ENCODE data around the gene ZKSCAN5.
"Not testable (repeated sequence)": the region's sequence is repeated elsewhere in the genome, so short reads cannot be mapped to it uniquely, and the experiment has no call there.

ZKSCAN5 gene

DNA sequence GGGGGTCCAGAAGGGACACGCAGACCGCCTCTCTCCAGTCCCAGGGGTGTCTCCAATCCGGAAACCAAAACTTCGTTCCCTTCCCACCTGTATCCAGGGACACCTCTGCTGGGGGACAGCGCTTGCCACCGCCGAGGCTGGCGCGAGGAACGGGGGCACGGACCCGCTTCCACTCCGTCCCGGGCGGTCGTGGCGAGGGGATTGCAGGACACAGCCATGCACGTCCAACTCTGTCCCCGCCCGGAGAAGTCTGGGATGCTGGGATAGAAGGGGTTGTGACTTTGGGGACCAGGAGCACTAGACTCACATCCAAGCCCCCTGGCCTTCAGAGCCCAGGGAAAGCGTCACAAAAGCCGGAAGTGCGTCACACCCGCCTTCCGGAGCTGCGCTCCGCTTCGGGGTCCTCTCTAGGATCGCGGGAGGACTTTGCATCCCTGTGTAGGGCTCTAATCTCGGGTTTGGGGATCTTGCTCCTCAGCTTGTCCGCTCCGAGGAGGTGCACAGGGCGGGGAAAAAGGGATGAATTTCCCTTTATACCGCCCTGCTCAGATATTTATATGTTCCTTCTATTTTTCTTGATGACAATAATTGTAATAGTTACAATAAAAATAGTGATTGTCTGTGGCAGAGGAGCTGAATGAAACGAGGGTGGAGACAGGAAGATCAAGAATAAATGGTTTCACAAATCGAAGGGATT, 47.5 kb downstream of the ZKSCAN5 start, which contains the start of gene FAM200A:
FAM200A (minus strand) TSS at position 348 of the 697 bp plus-strand sequence. CDS start 3,707 bp downstream, outside the sequence.
- DNase-seq (ENCODE audit: low read depth, low spot score), result peak; percentile 62

DNA sequence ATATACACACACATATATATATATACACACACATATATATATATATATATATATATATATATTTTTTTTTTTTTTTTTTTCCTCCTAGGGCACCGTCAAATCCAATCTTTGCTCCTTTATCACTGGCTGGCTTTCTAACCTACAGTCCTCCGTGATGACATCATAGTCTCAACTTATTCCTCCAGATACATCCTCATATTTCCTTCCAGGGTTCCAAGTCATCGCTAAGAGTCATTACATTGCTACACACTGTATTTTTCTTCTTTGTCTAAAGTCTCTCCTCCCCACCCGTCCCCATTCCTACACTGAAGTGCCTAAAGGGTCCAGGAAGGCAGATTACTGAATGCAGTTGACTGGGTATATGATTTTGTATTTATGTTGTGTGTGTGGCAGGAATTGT, 48.6 kb downstream of the ZKSCAN5 start:
- DNase-seq (ENCODE audit: low read depth, low spot score), result no peak

DNA sequence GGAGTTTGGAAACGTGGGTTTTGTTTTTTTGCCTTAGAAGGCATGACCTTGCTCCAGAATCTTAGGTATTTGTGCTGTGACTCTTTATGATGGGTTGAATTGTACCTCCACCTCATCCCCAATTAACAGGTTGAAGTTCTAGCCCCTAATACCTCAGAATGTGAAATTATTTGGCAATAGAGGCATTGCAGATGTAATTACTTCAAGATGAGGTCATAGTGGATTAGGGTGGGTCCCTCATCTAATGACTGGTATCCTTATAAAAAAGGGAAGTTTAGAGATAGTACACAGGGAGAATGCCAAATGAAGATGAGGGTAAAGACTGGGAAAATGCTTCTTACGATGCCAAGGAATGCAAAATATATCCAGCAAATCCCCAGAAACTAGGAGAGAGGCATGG, 50.5 kb downstream of the ZKSCAN5 start:
- no peak for DNase-seq (ENCODE audit: low read depth, low spot score)

DNA sequence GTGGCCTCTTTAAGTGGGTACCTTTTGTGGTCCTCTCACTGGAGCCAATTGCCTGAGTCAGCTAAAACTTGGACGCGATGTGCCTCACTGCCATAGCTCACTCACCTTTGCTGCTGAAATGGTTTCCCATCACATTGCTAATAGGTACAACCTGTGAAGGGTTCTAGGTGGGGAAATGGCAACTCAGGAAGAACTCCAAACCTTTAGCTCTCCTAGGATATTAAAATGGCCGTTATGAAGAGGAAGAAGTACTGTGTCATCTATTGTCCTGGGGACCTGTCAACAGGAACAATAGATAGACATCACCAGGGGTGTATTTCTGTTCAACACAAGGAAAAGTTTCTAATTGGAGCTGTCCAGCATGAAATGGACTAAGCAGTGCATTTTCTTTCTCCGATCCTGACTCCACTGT, 52.7 kb downstream of the ZKSCAN5 start:
- no peak for DNase-seq (ENCODE audit: low read depth, low spot score)

DNA sequence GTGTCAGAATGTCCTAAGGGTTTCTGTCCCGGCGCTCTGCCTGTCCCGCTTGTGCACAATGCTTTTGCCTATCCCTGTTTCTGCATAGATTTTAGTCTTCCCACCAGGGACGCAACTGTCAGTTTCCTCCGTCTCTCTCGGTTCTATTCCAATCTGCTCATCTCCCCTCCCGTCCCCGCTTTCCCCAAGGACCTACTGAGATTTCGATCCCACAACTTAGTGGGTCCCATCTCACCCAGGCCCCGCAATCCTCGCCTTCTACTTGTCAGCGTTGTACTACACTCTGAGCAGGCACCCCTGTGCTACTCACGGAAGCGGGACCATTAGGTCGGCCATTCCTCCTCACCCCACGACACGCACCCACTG, 53.5 kb downstream of the ZKSCAN5 start:
- no peak for DNase-seq (ENCODE audit: low read depth, low spot score)

DNA sequence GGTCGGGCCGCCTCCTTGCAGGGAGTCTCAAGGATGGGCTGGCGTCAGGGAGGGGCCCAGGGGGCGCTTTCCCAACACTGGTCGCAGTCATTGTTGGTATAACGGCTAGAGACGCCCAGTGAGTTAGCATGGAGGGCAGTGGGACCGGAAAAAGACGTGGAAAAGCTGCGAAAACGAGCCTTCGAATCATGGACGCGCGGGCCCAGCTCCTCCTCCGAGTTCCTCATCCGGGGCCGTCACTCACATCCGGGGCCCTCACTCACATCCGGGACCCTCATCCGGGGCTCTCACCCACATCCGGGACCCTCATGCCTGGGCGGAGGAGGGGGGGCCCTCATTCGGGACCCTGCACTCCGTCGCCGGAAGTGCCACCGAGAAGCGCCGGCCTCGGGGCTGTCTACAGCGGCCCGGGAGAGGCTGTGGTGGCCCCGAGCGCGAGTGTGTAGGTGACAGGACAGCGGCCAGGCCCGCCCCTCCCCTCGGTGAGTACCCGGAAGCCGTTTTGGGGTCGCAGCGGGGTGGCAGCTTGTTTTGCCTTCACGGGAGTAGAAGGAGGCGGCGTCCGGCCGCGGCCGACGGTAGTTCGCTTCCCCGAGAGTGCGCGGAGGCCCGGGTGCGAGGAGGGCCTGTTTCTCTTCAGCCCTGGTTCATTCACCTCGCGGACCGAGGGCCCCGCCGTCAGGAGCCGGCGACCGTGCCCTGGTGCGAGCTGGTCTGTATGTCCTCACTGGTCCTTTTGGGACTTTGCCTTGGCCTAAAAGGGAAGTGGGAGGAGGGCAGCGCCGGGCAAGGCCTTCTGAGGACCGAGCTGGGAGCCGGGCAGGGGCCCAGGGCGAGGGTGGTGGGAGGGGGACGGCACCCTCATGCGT, 54.1 kb downstream of the ZKSCAN5 start, which contains the start of gene ZNF655:
ZNF655 (plus strand) TSS at position 337 of the 869 bp plus-strand sequence. CDS start 1,918 bp downstream, outside the sequence.
- DNase-seq (ENCODE audit: low read depth, low spot score), result peak; percentile 75

DNA sequence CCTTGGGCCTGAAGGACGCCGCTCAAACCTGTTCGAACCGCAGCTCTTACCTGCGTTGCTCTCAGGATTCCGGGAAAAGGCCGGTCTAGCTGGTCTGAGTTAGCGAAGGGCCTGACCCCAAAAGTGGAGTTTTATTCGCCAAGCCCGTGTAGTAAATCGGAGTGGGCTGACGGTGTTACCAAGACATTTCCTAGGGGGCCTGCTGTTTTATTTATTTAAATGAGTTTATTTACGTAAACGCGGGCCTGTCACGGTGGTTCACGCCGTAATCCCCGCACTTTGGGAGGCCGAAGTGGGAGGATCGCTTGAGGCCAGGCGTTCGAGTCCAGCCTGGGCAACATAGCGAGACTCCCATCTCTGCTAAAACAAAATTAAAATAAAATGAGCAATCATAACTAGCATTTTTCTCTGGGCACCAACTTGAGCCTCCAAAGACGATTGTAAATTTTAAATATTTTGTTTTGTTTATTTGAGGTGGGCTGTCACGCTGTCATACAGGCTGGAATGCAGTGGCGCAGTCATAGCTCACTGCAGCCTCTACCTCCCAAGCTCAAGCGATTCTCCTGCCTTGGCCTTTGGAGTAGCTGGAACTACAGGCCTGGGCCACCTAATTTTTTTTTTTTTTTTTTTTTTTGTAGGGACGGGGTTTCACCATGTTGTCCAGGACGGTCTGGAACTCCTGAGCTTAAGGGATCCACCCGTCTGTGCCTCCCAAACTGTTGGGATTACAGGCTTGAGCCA, 54.9 kb downstream of the ZKSCAN5 start:
- no peak for DNase-seq (ENCODE audit: low read depth, low spot score)

DNA sequence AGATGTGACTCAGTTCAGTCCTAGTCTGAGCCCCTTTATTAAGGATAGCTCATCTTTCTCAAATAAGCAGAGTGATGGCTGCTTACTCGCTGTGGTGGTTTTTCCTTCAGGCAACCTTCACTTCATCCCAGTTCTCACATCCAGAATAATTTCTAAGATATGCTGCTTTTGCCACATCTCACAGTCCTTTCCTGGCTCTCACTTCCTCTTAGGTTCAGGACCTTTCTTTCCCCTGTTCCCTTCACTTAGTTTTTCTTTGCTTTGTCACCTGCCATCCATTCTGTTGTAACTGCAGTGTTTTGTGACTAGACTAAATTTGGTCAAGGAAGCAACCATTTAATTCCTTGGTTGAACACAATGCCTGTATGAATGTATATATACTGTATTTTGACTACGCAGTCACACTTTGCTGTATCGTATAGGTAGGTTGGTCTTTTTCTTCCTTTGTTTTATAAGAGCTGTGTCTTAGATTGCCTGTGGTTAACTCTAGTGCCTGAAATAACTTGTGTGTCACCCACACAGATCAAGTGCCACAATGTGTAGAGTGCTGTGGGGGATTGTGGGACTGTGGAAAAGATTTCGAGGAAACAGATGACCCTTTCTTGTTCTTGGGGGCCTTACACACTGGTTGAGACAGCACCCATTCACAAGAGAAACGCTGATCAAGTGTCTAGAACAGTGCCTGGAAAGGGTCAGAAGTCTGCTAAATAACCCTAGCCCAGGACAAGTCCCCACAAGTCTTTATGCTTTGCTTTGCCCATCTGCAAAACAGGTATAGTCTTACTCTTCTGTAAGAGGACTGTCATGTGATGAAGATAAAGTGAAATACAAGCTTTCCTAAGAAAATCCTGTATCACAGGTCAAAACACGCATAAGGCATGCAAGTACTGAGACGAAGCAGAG, 56.6 kb downstream of the ZKSCAN5 start:
- no peak for DNase-seq (ENCODE audit: low read depth, low spot score)

DNA sequence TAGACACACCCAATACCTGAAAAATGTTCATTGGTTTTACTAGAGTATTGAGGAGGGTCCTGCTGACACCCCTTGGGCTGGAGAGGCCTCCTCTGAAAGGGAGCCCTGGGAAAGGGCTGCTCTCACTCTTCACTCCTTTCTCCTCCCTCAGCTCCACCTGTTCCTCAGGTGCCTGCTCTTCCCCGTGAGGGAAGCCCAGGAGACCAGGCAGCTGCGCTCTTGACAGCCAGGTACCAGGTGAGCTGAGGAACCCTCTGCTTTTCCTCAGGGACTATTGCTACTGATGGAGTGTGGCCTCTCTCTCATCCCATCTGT, 57.2 kb downstream of the ZKSCAN5 start:
- no peak for DNase-seq (ENCODE audit: low read depth, low spot score)

DNA sequence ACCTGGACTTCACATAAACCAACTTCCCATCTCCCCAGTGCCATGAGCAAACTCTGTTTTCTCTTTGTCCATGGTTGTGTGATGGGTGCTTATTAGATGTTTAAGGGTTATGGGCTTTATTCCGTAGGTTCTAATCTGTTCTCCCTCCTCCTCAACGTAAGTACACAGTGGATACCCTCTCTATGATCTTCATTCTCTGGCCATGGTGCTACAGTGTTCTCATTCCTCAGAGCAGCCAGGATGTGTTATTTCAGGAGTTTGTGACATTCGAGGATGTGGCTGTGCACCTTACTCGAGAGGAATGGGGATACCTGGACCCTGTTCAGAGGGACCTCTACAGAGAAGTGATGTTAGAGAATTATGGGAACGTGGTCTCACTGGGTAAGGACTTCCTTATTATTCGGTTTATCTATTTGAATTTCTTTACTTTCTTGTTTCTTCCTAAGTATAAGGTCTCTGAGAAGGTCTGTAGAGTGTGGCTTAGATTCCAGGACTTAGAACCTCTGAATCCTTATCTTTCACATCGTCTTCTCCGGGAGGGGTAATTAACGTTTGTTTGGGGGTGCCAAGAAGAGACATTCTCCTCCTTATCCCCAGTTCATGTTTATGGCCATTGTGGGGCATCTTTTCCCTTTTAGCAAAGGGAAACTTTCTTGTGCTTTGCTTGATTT, 57.8 kb downstream of the ZKSCAN5 start:
- no peak for DNase-seq (ENCODE audit: low read depth, low spot score)

DNA sequence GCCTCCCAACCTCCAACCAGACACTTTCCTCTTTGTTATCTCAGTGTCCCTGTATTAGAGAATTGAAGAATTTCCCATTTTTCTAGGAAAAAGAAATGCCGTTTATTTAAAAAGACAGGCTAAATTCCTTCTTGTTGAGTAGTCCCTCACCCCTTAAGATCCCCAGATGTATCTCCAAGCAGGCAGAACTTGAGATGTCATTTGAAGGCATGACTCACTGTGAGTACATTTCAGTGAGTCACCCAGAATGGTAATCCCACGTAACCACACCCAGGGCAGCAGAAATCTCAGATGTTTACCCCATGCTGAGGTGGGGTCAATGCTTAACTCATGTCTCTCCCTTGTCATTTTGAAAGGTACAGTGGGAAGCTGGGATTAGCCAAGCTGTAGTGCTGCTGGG, 58.4 kb downstream of the ZKSCAN5 start:
- peak; percentile 81 for DNase-seq (ENCODE audit: low read depth, low spot score)

DNA sequence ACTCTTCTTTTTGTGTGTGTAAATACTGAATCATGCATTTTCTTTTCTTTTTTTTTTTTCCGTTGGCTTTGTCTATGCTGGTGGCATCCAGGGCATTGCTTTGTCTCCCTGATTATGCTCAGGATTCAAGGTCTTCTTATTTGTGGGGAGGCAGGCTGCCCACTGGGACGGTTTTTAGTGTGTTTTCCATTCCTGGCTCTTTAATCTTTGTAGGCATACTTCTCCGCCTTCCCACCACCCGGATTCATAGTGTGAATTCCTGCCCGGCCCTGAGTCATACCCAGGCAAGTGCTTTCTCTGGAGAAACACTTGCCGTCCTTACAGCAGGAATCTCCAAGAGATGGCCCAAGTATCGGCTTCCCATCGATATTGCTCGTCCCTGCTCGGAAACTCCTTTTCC, 59.2 kb downstream of the ZKSCAN5 start:
- DNase-seq (ENCODE audit: low read depth, low spot score), result no peak

DNA sequence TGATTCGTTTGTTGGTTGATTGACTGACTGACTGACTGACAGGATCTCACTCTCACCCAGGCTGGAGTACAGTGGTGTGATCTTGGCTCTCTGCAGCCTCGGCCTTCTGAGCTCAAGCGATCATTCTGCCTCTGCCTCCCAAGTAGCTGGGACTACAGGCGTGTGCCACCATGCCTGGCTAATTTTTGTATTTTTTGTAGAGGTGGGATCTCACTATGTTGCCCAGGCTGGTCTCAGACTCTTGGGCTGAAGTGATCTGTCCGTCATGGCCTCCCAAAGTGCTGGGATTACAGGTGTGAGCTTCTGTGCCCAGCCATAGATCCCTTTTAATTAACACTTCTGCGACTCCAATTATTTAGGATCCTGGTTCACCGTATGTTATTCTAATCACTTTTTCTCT, 64.3 kb downstream of the ZKSCAN5 start:
- DNase-seq (ENCODE audit: low read depth, low spot score), result not testable (repeated sequence)

DNA sequence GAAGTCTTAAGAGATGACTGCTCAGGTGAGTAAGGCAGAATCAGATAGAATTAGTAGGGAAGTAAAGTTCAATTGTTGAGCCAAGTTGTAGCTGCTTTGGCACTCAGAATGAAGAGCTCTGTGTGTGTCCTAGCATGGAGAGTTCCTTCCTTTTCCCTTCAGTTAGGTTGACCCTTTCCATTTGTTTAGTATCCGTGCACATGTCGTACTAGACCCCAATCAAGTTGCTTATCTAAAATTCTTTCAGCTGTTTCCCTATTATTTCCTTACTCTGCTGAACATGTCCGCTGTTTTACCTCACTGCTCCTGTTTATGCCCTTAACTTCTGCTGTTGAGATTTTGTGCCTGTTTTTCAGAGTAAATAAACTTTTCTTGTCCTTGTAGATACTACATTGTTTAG, 67.3 kb downstream of the ZKSCAN5 start:
- DNase-seq (ENCODE audit: low read depth, low spot score), result no peak

DNA sequence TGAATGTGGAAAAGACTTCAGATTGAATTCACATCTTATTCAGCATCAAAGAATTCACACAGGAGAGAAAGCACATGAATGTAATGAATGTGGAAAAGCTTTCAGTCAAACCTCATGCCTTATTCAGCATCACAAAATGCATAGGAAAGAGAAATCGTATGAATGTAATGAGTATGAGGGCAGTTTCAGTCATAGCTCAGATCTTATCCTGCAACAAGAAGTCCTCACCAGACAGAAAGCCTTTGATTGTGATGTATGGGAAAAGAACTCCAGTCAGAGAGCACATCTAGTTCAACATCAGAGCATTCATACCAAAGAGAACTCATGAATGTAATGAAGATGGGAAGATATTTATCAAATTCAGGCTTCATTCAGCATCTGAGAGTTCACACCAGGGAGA, 68.8 kb downstream of the ZKSCAN5 start:
- DNase-seq (ENCODE audit: low read depth, low spot score), result no peak

DNA sequence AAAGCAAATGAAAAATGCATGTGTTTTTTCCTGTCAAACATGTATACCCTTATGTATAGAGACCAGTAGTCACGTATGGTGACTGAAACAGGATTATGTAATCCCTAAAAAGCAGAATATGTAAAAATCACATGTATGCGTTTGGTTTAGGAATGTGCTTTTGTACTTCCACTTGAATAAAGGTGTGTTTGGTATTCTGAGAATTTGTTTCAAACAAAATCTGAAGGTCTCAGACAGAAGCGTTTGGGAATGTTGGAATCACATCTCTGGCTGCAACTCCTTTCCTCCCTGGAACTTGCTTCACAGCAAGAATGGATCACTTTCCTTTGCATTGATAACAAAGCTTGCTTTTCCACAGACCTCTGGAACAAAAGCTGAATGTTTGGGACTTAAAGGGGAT, 71.8 kb downstream of the ZKSCAN5 start:
- DNase-seq (ENCODE audit: low read depth, low spot score), result no peak

DNA sequence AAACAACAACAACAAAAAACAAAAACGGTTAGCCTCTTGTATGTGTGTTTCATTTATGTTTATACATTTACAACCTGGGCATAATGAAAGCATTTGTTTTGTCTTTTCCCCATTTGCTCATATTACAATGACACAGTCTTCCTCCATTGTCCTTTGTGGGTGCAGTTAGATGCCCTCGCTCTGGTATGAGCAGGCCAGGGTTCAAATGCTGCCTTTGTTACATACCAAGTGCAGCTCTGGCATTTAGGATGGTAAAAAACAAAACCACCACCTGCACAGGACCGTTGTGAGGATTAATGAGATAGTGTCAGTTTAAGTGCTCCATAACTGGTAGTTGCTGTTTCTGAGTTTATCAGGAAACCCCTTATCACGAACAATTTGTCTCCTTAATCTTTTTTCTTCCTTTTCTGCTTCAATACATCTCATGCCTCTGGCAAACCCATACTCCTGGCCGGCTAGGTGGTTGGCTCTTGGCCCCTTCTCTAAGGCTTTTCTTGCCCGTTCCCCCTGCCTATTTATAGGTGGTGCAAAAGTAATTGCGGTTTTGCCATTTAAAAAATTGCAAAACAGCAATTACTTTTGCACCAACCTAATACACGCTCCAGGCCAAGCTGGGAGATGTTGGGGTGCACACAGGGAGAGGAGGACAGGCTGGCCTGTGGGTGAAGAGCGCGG, 75.0 kb downstream of the ZKSCAN5 start:
- DNase-seq (ENCODE audit: low read depth, low spot score), result no peak

DNA sequence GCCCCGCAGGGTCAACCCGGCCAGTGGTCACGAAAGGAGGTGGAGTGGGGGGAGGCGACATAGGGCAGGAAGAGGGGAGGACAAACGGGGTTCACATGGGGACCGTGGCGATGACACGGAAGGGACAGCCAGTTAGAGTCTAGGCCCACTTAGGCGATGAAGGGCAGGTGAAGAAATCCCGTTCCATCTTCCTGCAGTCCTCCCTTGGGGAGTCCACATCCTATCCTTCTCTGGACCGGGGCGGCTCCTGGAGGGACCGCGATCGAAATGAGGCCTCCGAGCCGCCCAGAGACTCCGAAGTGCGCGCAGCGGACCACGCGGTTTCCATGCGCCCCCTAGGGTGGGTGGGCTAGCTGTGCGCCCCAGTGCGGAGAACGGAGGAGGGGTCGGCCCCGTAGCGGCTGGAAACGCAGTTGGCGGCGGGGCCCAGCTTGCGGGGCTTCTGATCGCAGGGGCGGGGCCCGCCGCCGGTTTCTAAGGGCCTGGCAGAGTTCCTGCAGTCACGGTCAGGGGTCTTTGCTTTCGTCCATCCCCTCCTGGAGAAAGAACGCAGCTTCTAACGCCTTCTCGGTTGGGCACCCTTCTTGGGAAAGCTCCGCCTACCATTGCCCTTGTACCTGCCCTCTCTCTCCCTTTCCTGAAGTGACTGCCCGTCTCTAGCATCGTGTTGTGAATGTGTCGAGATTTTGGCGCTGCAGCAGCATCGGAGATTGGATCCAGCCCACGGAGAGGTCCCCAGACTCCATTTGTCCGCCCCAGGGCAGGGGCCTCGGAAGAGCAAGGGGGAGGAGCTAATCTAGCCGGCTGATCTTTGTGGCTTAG, 75.7 kb downstream of the ZKSCAN5 start:
- DNase-seq (ENCODE audit: low read depth, low spot score), result no peak

DNA sequence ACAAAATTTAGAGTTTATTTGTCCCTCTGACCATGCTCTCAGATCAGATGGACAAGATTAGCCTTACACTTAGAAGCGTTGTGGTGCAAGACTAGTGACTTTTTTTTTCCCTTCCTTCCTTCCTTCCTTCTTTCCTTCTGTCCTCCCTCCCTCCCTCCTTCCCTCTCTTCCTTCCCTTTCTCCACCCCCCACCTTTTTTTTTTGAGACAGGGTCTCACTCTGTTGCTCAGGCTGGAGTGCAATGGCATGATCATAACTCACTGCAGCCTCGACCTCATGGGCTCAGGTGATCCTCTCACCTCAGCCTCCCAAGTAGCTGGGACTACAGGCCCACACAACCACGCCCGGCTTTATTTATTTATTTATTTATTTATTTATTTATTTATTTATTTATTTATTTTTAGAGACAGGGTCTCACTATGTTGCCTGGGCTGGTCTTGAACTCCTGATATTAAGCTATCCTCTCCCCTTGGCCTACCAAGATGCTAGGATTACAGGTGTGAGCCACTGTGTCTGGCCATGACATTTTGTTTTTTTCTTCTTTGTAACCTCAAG, 76.4 kb downstream of the ZKSCAN5 start:
- not testable (repeated sequence) for DNase-seq (ENCODE audit: low read depth, low spot score)
